ENCODE data around the gene SLC6A19.

SLC6A19 gene

GRCh38 chr5:1243487-1244130 is 42.2 kb downstream of the SLC6A19 start:
- H3K27ac ChIP-seq (ENCODE audit: low read depth, low read length): no peak overlapping the region
- H4K20me1 ChIP-seq (ENCODE audit: low read depth, low read length): no peaks in the 10 kb centered on the region
- H3F3A ChIP-seq (ENCODE audit: insufficient read depth): no peaks in the 10 kb centered on the region
- no peaks in the 10 kb centered on the region for H3K36me3 ChIP-seq (ENCODE audit: low read length)
- H3K9ac ChIP-seq (ENCODE audit: low read length): no peak overlapping the region
- H3K79me2 ChIP-seq (ENCODE audit: insufficient read depth, low read length): no peaks in the 10 kb centered on the region
- no peak for TF ChIP-seq EZH2phosphoT487 (conservative IDR thresholded peaks at IDR 0.05; ENCODE audit: low read length)
- TF ChIP-seq, protein P1, sequence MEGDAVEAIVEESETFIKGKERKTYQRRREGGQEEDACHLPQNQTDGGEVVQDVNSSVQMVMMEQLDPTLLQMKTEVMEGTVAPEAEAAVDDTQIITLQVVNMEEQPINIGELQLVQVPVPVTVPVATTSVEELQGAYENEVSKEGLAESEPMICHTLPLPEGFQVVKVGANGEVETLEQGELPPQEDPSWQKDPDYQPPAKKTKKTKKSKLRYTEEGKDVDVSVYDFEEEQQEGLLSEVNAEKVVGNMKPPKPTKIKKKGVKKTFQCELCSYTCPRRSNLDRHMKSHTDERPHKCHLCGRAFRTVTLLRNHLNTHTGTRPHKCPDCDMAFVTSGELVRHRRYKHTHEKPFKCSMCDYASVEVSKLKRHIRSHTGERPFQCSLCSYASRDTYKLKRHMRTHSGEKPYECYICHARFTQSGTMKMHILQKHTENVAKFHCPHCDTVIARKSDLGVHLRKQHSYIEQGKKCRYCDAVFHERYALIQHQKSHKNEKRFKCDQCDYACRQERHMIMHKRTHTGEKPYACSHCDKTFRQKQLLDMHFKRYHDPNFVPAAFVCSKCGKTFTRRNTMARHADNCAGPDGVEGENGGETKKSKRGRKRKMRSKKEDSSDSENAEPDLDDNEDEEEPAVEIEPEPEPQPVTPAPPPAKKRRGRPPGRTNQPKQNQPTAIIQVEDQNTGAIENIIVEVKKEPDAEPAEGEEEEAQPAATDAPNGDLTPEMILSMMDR (IDR thresholded peaks at IDR 0.05; ENCODE audit: insufficient read depth, low read length, poor library complexity, severe bottlenecking): no peak
- H2AFZ ChIP-seq (ENCODE audit: low read depth, low read length, severe bottlenecking): no peak overlapping the region
- H3K4me2 ChIP-seq (ENCODE audit: low read depth, low read length, poor library complexity, severe bottlenecking): no peak overlapping the region
- no peaks in the 10 kb centered on the region for H3K9me3 ChIP-seq (ENCODE audit: insufficient read depth, low read length)
- H3K9me2 ChIP-seq (replicated peaks; ENCODE audit: insufficient read depth, low read length): no peaks in the 10 kb centered on the region
- H3K4me3 ChIP-seq (ENCODE audit: insufficient read depth, low read length, poor library complexity, severe bottlenecking): no peak overlapping the region
- no peaks in the 10 kb centered on the region for H3K27me3 ChIP-seq (ENCODE audit: low read length)

GRCh38 chr5:1244255-1244654 is 42.9 kb downstream of the SLC6A19 start:
- Histone ChIP-seq H3K9ac (ENCODE audit: low read length) (no peak overlapping the region), H3K4me2 (ENCODE audit: low read depth, low read length, poor library complexity, severe bottlenecking) (no peak overlapping the region), H3K9me3 (ENCODE audit: insufficient read depth, low read length) (no peaks in the 10 kb centered on the region), H2AFZ (ENCODE audit: low read depth, low read length, severe bottlenecking) (no peak overlapping the region), H3K9me2 (replicated peaks; ENCODE audit: insufficient read depth, low read length) (no peaks in the 10 kb centered on the region), H3K36me3 (ENCODE audit: low read length) (no peaks in the 10 kb centered on the region), H3K79me2 (ENCODE audit: insufficient read depth, low read length) (no peaks in the 10 kb centered on the region), H3K27ac (ENCODE audit: low read depth, low read length) (no peak overlapping the region), H4K20me1 (ENCODE audit: low read depth, low read length) (no peaks in the 10 kb centered on the region), H3F3A (ENCODE audit: insufficient read depth) (no peaks in the 10 kb centered on the region), H3K27me3 (ENCODE audit: low read length) (no peaks in the 10 kb centered on the region), H3K4me3 (ENCODE audit: insufficient read depth, low read length, poor library complexity, severe bottlenecking) (no peak overlapping the region)
- TF ChIP-seq, protein P1 (IDR thresholded peaks at IDR 0.05; ENCODE audit: insufficient read depth, low read length, poor library complexity, severe bottlenecking): no peak
- TF ChIP-seq EZH2phosphoT487 (conservative IDR thresholded peaks at IDR 0.05; ENCODE audit: low read length): no peak

DNA sequence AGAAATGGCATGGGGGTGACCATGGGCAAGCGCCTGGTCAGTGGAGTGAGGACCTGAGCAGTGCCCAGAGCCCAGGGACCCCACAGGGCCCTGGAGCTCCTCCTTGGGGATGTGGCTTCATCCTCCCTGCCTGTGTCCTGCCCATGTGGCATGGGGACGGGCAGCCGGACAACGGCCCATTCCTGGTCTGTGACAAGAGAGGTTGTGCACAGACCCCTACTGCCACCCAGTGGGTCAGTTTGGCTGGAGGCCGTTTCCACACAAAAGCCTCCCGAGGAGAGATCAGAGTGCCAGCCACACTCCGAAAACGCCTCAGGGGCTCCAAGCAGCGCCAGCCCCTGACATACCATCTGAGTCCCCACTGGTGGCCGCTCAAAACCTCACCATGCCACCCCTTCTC is 43.6 kb downstream of the SLC6A19 start:
- Histone ChIP-seq H3K79me2 (ENCODE audit: insufficient read depth, low read length) (no peaks in the 10 kb centered on the region), H3K36me3 (ENCODE audit: low read length) (no peaks in the 10 kb centered on the region), H3K9me2 (replicated peaks; ENCODE audit: insufficient read depth, low read length) (no peaks in the 10 kb centered on the region), H4K20me1 (ENCODE audit: low read depth, low read length) (no peaks in the 10 kb centered on the region), H3K27me3 (ENCODE audit: low read length) (no peaks in the 10 kb centered on the region), H3K9me3 (ENCODE audit: insufficient read depth, low read length) (no peaks in the 10 kb centered on the region), H3K4me2 (ENCODE audit: low read depth, low read length, poor library complexity, severe bottlenecking) (no peak overlapping the region), H3F3A (ENCODE audit: insufficient read depth) (no peaks in the 10 kb centered on the region), H3K27ac (ENCODE audit: low read depth, low read length) (no peak overlapping the region), H3K4me3 (ENCODE audit: insufficient read depth, low read length, poor library complexity, severe bottlenecking) (no peak overlapping the region), H2AFZ (ENCODE audit: low read depth, low read length, severe bottlenecking) (no peak overlapping the region), H3K9ac (ENCODE audit: low read length) (no peak overlapping the region)
- TF ChIP-seq, protein P1 (IDR thresholded peaks at IDR 0.05; ENCODE audit: insufficient read depth, low read length, poor library complexity, severe bottlenecking): no peak
- no peak for TF ChIP-seq EZH2phosphoT487 (conservative IDR thresholded peaks at IDR 0.05; ENCODE audit: low read length)

All from SU-DHL-6 (cell line).